Fibroblast of the conjunctiva (primary cell): ENCODE results near the gene FRRS1.

ENCODE experiments used
- DNase-seq: peaks from one replicate; pipeline ENCODE4 v3.0.0-alpha.2; 2010; ENCODE audit warnings: low read depth

FRRS1 gene

GRCh38 chr1:99728494-99729235, 37.8 kb downstream of the FRRS1 start:
- DNase-seq: no peak

DNA sequence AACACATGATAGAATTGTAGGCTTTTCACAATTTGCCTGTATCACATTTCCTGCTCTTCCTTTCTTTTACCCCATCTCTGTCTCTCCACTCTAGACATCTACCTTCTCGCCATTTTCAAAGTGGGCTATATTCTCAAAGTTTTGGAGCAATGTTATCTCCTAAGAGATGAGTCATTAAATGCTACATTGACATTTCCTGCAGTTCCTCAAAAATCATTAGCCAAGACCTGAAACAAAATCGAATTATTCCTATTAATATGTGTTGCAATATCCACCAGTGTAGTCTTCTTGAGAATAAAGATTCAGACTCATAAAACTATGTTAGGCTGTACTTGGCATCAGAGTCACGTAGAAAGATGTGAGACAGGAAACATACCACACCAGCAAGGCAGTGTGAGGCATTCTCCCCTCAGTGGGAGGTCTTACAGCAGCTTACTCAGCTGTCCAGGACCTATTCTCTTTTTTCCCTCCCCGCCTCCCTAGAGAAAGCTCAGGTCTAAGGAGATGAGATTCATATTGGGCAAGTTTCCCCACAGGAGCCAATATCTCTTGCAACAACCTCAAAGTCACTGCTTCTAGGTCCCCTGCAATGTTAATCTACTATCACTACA, 38.8 kb downstream of the FRRS1 start:
- DNase-seq: peak; percentile 14

DNA sequence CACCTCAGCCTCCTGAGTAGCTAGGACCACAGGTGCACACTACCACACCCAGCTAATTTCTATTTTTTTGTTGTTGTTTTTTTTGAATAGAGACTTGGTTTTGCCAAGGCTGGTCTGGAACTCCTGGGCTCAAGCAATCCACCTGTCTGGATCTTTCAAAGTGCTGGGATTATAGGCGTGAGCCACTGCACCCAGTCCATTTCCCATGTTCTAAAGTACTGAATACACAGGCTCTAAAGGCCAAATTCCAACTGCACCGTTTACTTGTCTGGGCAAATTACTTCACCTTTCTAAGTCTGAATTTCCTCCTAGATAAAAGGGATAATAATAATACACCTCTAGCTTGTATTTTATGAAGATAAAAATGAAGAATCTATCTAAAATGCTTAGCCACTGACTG, 39.6 kb downstream of the FRRS1 start:
- DNase-seq: no peak

GRCh38 chr1:99726407-99726806, 40.0 kb downstream of the FRRS1 start:
- no peak for DNase-seq

GRCh38 chr1:99725996-99726395, 40.4 kb downstream of the FRRS1 start:
- DNase-seq: no peak

- no peak for DNase-seq
Measured at GRCh38 chr1:99723251-99723650, 43.2 kb downstream of the FRRS1 start.

GRCh38 chr1:99717005-99717404, 49.4 kb downstream of the FRRS1 start:
- no peak for DNase-seq

DNA sequence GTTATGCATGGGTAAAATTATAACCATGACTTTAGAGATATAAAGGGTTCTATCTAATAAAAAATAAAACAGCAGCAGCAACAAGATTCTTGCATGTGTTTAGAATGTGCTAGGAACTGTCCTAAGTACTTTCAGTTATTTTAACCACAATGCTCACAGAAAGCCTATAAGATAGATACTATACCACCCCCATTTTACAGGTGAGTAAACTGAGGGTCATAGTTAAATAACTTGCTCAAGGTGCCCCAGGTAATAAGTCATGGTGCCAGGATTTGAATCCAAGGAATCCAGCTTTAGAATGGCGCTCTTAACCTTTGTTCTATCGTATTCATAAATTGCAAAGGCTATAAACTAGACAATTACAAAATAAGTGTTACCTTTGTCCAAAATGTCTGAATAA, 53.4 kb downstream of the FRRS1 start:
- DNase-seq: no peak

DNA sequence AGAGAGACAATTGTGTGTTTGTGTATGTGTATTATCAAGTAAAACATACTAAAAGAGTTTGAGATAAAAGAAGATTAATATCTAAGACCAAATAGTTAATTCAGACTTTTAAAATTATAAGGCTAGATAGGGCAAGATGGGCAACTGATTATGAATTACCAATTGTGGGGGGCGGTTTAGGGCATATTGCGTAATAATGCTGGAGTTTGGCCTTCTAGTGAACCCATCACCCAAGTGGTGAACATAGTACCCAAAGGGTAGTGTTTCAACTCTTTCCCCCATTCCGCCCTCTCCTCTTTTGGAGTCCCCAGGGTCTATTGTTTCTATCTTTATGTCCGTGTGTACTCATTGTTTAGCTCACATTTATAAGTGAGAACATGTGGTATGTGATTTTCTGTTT, 55.4 kb downstream of the FRRS1 start:
- no peak for DNase-seq

- peak; percentile 31 for DNase-seq
Measured at GRCh38 chr1:99707535-99708142, 58.8 kb downstream of the FRRS1 start.

DNA sequence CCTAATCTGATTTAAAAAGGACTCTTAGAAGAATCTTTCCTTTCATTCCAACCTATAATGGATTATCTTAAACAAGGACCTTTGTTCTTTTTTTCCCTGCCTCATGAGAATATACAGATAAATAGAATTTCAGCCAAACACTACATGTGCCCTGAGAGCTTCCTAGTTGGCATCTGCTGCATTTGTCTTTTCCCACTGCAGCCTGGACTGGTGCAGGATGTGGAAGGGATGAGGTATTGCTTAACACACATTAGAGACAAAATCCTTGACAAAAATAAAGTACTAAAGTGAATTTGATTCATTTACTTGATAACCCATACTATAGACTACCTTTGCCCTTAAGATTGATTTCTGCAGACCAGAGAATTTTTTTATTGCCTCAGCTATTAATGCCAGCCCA, 61.0 kb downstream of the FRRS1 start:
- no peak for DNase-seq

GRCh38 chr1:99704356-99704816, 62.0 kb downstream of the FRRS1 start:
- DNase-seq: no peak

DNA sequence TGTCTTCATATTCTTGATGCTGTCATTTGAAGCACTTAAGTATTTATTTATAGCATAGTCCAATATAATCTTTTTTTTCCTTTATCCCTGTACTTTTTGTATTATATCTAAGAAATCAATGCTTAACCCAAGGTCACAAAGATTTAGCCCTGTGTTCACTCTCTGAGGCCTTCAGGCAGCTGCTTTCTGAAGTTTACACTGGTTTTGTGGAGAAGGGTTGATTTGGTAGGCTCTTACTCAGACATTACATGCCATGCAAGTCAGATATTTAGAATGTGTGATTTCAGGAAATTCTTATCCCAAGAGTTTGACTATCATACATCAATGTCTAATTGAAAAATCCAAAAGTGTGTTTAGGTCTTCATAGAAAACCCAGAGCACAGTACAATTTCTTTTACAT, 64.2 kb downstream of the FRRS1 start:
- DNase-seq: no peak

DNA sequence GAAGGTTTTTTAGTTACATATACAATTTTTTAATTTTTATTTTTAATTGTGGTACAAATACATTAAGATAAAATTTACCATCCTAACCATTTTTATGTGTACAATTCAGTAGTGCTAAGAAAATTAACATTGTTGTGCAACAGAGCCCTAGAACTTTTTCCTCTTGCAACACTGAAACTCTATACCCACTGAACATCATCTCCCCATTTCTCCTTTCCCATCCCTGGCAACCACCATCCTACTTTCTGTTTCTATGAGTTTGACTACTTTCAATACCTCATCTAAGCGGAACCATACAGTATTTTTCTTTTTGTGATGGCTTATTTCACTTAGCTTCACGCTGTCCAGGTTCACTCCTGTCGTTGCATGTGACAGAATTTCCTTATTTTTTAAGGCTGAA, 66.4 kb downstream of the FRRS1 start:
- no peak for DNase-seq

DNA sequence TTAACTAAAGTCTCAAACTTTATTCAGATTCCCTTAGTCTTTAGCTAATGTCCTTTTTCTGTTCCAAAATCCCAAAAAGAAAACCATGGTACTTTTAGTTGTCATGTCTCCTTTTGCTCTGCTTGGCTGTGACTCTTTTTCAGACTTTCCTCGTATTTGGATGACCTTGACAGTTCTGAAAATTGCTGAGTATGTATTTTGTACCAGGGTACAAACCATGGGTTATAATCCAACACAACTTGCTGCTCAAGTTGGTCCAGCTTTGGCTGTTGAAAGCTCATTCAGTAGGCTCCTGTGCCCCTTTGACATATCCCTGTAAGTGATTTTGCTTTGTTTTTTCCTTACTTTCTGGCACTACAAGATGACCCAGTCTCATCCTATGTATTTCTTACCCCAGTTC, 68.9 kb downstream of the FRRS1 start:
- DNase-seq: no peak

- DNase-seq: no peak
Measured at GRCh38 chr1:99696616-99697015, 69.8 kb downstream of the FRRS1 start.

DNA sequence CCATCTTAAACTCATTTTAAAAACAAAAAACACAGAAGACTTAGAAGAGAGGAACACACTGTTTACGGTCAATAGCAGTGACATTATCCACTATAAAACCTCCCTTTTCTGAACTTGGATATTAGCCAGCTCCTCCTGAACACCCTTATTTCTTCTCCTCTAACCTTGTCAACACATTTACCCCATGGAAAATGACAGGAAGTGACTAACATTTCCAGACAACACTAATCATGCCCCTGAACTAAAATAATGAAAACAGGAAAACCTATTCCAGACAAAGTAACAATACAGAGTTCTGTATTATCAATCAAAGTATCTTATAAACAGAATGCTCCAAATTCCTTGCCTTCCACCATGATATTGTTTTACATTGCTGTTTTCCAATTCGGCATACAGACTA, 75.3 kb downstream of the FRRS1 start:
- no peak for DNase-seq

- DNase-seq: peak; percentile 84
Measured at GRCh38 chr1:99685516-99686180, 80.8 kb downstream of the FRRS1 start.

- DNase-seq: no peak
Measured at GRCh38 chr1:99682291-99682751, 84.1 kb downstream of the FRRS1 start.

- DNase-seq: no peak
Measured at GRCh38 chr1:99681583-99681982, 84.9 kb downstream of the FRRS1 start.

- DNase-seq: no peak
Measured at GRCh38 chr1:99680270-99680669, 86.2 kb downstream of the FRRS1 start.

- no peak for DNase-seq
Measured at GRCh38 chr1:99677416-99677815, 89.0 kb downstream of the FRRS1 start.

DNA sequence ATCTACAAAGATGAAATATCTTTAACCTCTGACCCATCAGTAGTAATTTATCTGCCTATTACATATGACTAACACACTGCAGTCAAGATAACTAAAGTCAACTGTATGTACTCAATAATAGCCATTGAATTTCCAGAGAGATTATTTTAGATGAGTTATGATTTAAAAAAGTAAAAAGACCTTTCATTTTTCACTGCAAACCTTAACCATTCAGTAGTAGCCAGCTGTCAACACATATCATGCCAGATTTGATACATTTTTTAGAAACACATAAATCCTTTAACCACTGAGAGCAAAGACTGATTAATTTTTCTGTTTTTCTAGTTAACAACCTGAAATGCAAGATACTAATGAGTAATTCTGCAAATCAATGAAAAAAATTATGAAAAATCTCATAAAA, 89.6 kb downstream of the FRRS1 start:
- DNase-seq: no peak
